ENCODE results near the gene ANKRD61. TPM values are rescaled to one million over a fixed set of nuclear protein-coding genes. Genes with fewer than 3 reads are reported as not detected.
"Not testable (repeated sequence)": the region's sequence is repeated elsewhere in the genome, so short reads cannot be mapped to it uniquely, and the experiment has no call there.

ANKRD61 gene
- total RNA-seq, 2 experiments from 2014 or later = 0.27 to 0.32 TPM

GRCh38 chr7:6035165-6035564, 4.0 kb downstream of the ANKRD61 start:
- intact Hi-C loops (cut with micrococcal nuclease; ENCODE audit: unreplicated experiment) = no loop called here
- TF ChIP-seq, protein P1, sequence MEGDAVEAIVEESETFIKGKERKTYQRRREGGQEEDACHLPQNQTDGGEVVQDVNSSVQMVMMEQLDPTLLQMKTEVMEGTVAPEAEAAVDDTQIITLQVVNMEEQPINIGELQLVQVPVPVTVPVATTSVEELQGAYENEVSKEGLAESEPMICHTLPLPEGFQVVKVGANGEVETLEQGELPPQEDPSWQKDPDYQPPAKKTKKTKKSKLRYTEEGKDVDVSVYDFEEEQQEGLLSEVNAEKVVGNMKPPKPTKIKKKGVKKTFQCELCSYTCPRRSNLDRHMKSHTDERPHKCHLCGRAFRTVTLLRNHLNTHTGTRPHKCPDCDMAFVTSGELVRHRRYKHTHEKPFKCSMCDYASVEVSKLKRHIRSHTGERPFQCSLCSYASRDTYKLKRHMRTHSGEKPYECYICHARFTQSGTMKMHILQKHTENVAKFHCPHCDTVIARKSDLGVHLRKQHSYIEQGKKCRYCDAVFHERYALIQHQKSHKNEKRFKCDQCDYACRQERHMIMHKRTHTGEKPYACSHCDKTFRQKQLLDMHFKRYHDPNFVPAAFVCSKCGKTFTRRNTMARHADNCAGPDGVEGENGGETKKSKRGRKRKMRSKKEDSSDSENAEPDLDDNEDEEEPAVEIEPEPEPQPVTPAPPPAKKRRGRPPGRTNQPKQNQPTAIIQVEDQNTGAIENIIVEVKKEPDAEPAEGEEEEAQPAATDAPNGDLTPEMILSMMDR (conservative IDR thresholded peaks at IDR 0.05; ENCODE audit: low read length) = no peak
- TF ChIP-seq EZH2phosphoT487 (IDR thresholded peaks at IDR 0.05; ENCODE audit: borderline replicate concordance, low read depth, low read length) = no peak
- Histone ChIP-seq H3K4me1 (ENCODE audit: insufficient read depth, low read length, poor library complexity, severe bottlenecking) (no peaks in the 10 kb centered on the region), H3K4me3 (ENCODE audit: low read depth, low read length, poor library complexity, severe bottlenecking) (no peak overlapping the region), H3K4me2 (ENCODE audit: low read length) (no peak overlapping the region), H3K9me3 (ENCODE audit: low read length) (no peaks in the 10 kb centered on the region), H3K9me2 (ENCODE audit: insufficient read depth, low read length) (no peaks in the 10 kb centered on the region), H4K20me1 (ENCODE audit: insufficient read depth, low read length) (no peaks in the 10 kb centered on the region), H3K36me3 (ENCODE audit: insufficient read depth, low read length) (peaks cover 86% of the 10 kb centered on the region), H3K79me2 (ENCODE audit: insufficient read depth, low read depth, low read length) (no peaks in the 10 kb centered on the region), H2AFZ (ENCODE audit: low read length) (no peak overlapping the region), H3K27ac (ENCODE audit: low read depth, low read length, poor library complexity, severe bottlenecking) (no peak overlapping the region)
- CTCF ChIA-PET (ENCODE audit: unreplicated experiment) = no interaction called here
- POLR2A ChIA-PET = no interaction called here
- no peak for DNase-seq (ENCODE audit: low spot score)
- BruUV-seq (replicated peaks) = no TSS peak

DNA sequence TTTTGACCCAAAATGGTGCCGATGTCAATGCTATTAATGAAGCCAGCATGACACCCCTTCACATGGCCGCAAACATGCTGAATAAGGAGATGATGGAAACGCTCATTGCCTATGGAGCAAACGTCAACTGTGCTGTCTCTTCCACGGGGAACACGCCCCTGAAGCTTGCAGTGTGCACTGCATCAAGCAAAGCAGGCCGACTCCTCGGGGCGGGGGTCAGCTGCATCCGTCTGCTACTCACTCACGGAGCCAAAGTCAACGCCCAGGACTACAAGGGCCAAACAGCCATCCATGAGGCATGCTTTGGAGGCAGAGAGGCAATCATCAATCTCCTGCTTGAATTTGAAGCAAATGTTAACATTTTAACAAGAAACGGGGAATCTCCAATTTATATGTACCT, 4.5 kb downstream of the ANKRD61 start:
- POLR2A ChIA-PET = no interaction called here
- CTCF ChIA-PET (ENCODE audit: unreplicated experiment) = no interaction called here

DNA sequence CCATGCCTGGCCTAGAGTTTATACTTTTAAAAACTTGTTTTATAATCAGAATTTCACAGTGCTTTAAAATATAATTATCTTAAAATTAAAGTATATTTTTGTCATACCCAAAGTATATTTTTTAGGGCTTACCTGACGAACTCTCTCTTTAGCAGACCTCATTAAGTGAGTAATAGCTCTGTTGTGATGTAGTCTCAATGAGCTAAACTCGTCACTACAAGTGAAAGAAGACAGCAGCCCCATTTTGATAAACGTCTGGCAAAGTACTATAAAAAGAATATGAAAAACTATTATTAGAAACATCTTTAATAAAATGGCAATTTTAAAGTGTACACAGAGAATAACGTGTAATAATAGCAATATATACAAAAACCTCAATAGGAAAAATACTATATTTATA, 18.6 kb downstream of the ANKRD61 start:
- Histone ChIP-seq H3K4me1 (ENCODE audit: insufficient read depth, low read length, poor library complexity, severe bottlenecking) (no peaks in the 10 kb centered on the region), H2AFZ (ENCODE audit: low read length) (no peak overlapping the region)
- no peak for DNase-seq (ENCODE audit: low spot score)

More for the DNA sequence above, 4.5 kb downstream of the ANKRD61 start:
- no peaks in the 10 kb centered on the region for H3K79me2 ChIP-seq (ENCODE audit: insufficient read depth, low read depth, low read length)
- intact Hi-C loops (cut with micrococcal nuclease; ENCODE audit: unreplicated experiment) = no loop called here
- H3K4me1 ChIP-seq (ENCODE audit: insufficient read depth, low read length, poor library complexity, severe bottlenecking) = no peaks in the 10 kb centered on the region
- H3K36me3 ChIP-seq (ENCODE audit: insufficient read depth, low read length) = peaks cover 90% of the 10 kb centered on the region
- no peaks in the 10 kb centered on the region for H3K9me2 ChIP-seq (ENCODE audit: insufficient read depth, low read length)
- BruUV-seq (replicated peaks) = no TSS peak
- no peak overlapping the region for H2AFZ ChIP-seq (ENCODE audit: low read length)
- H4K20me1 ChIP-seq (ENCODE audit: insufficient read depth, low read length) = no peaks in the 10 kb centered on the region
- no peaks in the 10 kb centered on the region for H3K9me3 ChIP-seq (ENCODE audit: low read length)
- H3K27ac ChIP-seq (ENCODE audit: low read depth, low read length, poor library complexity, severe bottlenecking) = no peak overlapping the region
- no peak for TF ChIP-seq EZH2phosphoT487 (IDR thresholded peaks at IDR 0.05; ENCODE audit: borderline replicate concordance, low read depth, low read length)
- TF ChIP-seq, protein P1 (conservative IDR thresholded peaks at IDR 0.05; ENCODE audit: low read length) = no peak
- H3K4me2 ChIP-seq (ENCODE audit: low read length) = no peak overlapping the region
- no peak for DNase-seq (ENCODE audit: low spot score)
- H3K4me3 ChIP-seq (ENCODE audit: low read depth, low read length, poor library complexity, severe bottlenecking) = no peak overlapping the region

DNA sequence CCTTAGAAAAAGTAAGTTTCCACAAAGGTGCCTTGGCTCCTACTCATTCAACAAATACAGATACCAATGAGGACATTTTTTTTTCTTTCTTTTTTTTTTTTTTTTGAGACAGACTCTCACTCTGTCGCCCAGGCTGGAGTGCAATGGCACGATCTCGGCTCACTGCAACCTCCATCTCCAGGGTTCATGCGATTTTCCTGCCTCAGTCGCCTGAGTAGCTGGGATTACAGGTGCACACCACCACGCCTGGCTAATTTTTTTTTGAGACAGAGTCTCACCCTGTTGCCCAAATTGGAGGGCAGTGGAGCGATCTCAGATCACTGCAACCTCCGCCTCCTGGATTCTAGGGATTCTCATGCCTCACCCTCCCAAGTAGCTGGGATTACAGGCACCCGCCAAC, 20.0 kb downstream of the ANKRD61 start:
- DNase-seq (ENCODE audit: low spot score); H3K9me2 ChIP-seq (ENCODE audit: insufficient read depth, low read length); H2AFZ ChIP-seq (ENCODE audit: low read length); H3K9me3 ChIP-seq (ENCODE audit: low read length); H3K79me2 ChIP-seq (ENCODE audit: insufficient read depth, low read depth, low read length); H3K4me1 ChIP-seq (ENCODE audit: insufficient read depth, low read length, poor library complexity, severe bottlenecking); intact Hi-C loops (cut with micrococcal nuclease; ENCODE audit: unreplicated experiment); H3K27ac ChIP-seq (ENCODE audit: low read depth, low read length, poor library complexity, severe bottlenecking); H3K4me3 ChIP-seq (ENCODE audit: low read depth, low read length, poor library complexity, severe bottlenecking); H4K20me1 ChIP-seq (ENCODE audit: insufficient read depth, low read length); BruUV-seq (replicated peaks); CTCF ChIA-PET (ENCODE audit: unreplicated experiment); H3K4me2 ChIP-seq (ENCODE audit: low read length): not testable (repeated sequence)
- H3K36me3 ChIP-seq (ENCODE audit: insufficient read depth, low read length) = peaks cover 82% of the 10 kb centered on the region
- POLR2A ChIA-PET = interaction anchor here (0.6 to 0.7 kb wide), 4 partner anchors 20 to 901 kb away, joined by 3 to 7 read pairs (median 5); partner anchors contain the start of gene ANKRD61

More for the DNA sequence above, 18.6 kb downstream of the ANKRD61 start:
- ChIA-PET POLR2A (interaction anchor here (0.6 kb wide), 1 partner anchor 16 kb away, joined by 3 read pairs; no protein-coding TSS in a partner anchor), CTCF (ENCODE audit: unreplicated experiment) (no interaction called here)
- no peaks in the 10 kb centered on the region for H3K79me2 ChIP-seq (ENCODE audit: insufficient read depth, low read depth, low read length)
- H3K9me3 ChIP-seq (ENCODE audit: low read length) = no peaks in the 10 kb centered on the region
- H3K36me3 ChIP-seq (ENCODE audit: insufficient read depth, low read length) = peaks cover 88% of the 10 kb centered on the region
- H3K9me2 ChIP-seq (ENCODE audit: insufficient read depth, low read length) = no peaks in the 10 kb centered on the region
- no peak overlapping the region for H3K4me3 ChIP-seq (ENCODE audit: low read depth, low read length, poor library complexity, severe bottlenecking)
- no peaks in the 10 kb centered on the region for H4K20me1 ChIP-seq (ENCODE audit: insufficient read depth, low read length)
- no peak overlapping the region for H3K27ac ChIP-seq (ENCODE audit: low read depth, low read length, poor library complexity, severe bottlenecking)
- H3K4me2 ChIP-seq (ENCODE audit: low read length) = no peak overlapping the region
- BruUV-seq (replicated peaks) = no TSS peak
- intact Hi-C loops (cut with micrococcal nuclease; ENCODE audit: unreplicated experiment) = no loop called here
- TF ChIP-seq, protein P1 (conservative IDR thresholded peaks at IDR 0.05; ENCODE audit: low read length) = no peak
- TF ChIP-seq EZH2phosphoT487 (IDR thresholded peaks at IDR 0.05; ENCODE audit: borderline replicate concordance, low read depth, low read length) = no peak
